GM23338 (cell line): ENCODE results near the gene LSM3. TPM values are rescaled to one million over a fixed set of nuclear protein-coding genes. Genes with fewer than 3 reads are reported as not detected.
A peak's percentile ranks its signal among the peaks of the same experiment; 100 is the strongest.

ENCODE experiments used
- ATAC-seq: fragments of 200-7000 bp; cut with Tn5 transposase; 3 replicates; pipeline ENCODE4 v1.9.1; 2020
- DNase-seq: peaks from one replicate; pipeline ENCODE4 v3.0.0-alpha.2; 2015; ENCODE audit warnings: low spot score
- H2AFZ ChIP-seq: fragments of 200-600 bp; sonication (generic); 2 replicates; pipeline ENCODE4 v1.8.0; 2016; ENCODE audit warnings: antibody characterized with exemption, mild to moderate bottlenecking, moderate library complexity
- H3F3A ChIP-seq: fragments of 200-600 bp; sonication (generic); replicated peaks from 2 replicates; pipeline ENCODE4 v1.8.0; 2017; ENCODE audit warnings: antibody characterized with exemption, mixed run types, low read depth
- H3K27ac ChIP-seq: fragments of 200-600 bp; sonication (generic); 2 replicates; pipeline ENCODE4 v1.6.1; 2016; ENCODE audit warnings: low read depth
- H3K27me3 ChIP-seq: fragments of 200-600 bp; sonication (generic); 2 replicates; pipeline ENCODE4 v1.8.0; 2016; ENCODE audit warnings: mild to moderate bottlenecking, mixed run types, moderate library complexity; ENCODE audit not compliant: insufficient read depth
- H3K36me3 ChIP-seq: fragments of 200-600 bp; sonication (generic); 2 replicates; pipeline ENCODE4 v1.8.0; 2016; ENCODE audit warnings: mild to moderate bottlenecking; ENCODE audit not compliant: insufficient read depth
- H3K4me1 ChIP-seq: fragments of 200-600 bp; sonication (generic); 2 replicates; pipeline ENCODE4 v1.8.0; 2016; ENCODE audit warnings: mild to moderate bottlenecking, moderate library complexity; ENCODE audit not compliant: insufficient read depth
- H3K4me2 ChIP-seq: fragments of 200-600 bp; sonication (generic); 2 replicates; pipeline ENCODE4 v1.7.1; 2017; ENCODE audit warnings: mixed run types
- H3K4me3 ChIP-seq: fragments of 200-600 bp; sonication (generic); 2 replicates; pipeline ENCODE4 v1.6.1; 2016; ENCODE audit warnings: mixed run types
- H3K79me2 ChIP-seq: fragments of 200-600 bp; sonication (generic); replicated peaks from 2 replicates; pipeline ENCODE4 v1.8.0; 2017; ENCODE audit warnings: mild to moderate bottlenecking; ENCODE audit not compliant: insufficient read depth
- H3K9me2 ChIP-seq: fragments of 200-600 bp; sonication (generic); 2 replicates; pipeline ENCODE4 v1.8.0; 2017; ENCODE audit not compliant: insufficient read depth
- H4K20me1 ChIP-seq: fragments of 200-600 bp; sonication (generic); replicated peaks from 2 replicates; pipeline ENCODE4 v1.8.0; 2017; ENCODE audit warnings: mild to moderate bottlenecking; ENCODE audit not compliant: insufficient read depth
- H3K27ac Mint-ChIP-seq: 2 replicates; pipeline ENCODE4 v1.8.0; 2020; ENCODE audit warnings: inconsistent platforms, mild to moderate bottlenecking, moderate library complexity, mixed read lengths
- H3K27me3 Mint-ChIP-seq: 3 replicates; pipeline ENCODE4 v1.8.0; 2022; ENCODE audit warnings: low read depth, mild to moderate bottlenecking, moderate library complexity, mixed read lengths, inconsistent platforms; ENCODE audit not compliant: insufficient read depth, poor library complexity
- H3K36me3 Mint-ChIP-seq: 3 replicates; pipeline ENCODE4 v1.8.0; 2021; ENCODE audit warnings: low read depth, mild to moderate bottlenecking, inconsistent platforms, moderate library complexity, mixed read lengths
- H3K4me1 Mint-ChIP-seq: 3 replicates; pipeline ENCODE4 v1.8.0; 2020; ENCODE audit warnings: mild to moderate bottlenecking, inconsistent platforms, mixed read lengths
- H3K4me3 Mint-ChIP-seq: 3 replicates; pipeline ENCODE4 v1.8.0; 2021; ENCODE audit warnings: moderate library complexity, mild to moderate bottlenecking, inconsistent platforms, mixed read lengths
- H3K9me3 Mint-ChIP-seq: 3 replicates; pipeline ENCODE4 v1.8.0; 2020; ENCODE audit warnings: moderate library complexity, mild to moderate bottlenecking, inconsistent platforms, mixed read lengths
- CREB1 ChIP-seq: fragments of 250-450 bp; sonication (Bioruptor Pico); IDR thresholded peaks from 2 replicates; pipeline ENCODE4 v1.5.0; 2020; ENCODE audit warnings: low read depth, mild to moderate bottlenecking, moderate library complexity
- CTCF ChIP-seq, 2 experiments: fragments of 200-600 bp in 1 of 2; sonication (generic) in 1 of 2; conservative IDR thresholded peaks; 2 replicates each; pipeline versions ENCODE4 v1.5.1 to v1.6.1; 2016 to 2017; ENCODE audit warnings: antibody characterized with exemption in 2 of 2, low read depth in 2 of 2, mild to moderate bottlenecking in 2 of 2, moderate library complexity in 1 of 2
- JUNB ChIP-seq: IDR thresholded peaks from one replicate; pipeline ENCODE4 v1.6.1; 2016; ENCODE audit warnings: antibody characterized with exemption; ENCODE audit not compliant: unreplicated experiment
- NANOG ChIP-seq: IDR thresholded peaks from 2 replicates; pipeline ENCODE4 v1.6.1; 2016; ENCODE audit warnings: antibody characterized with exemption, borderline replicate concordance
- STAT1 ChIP-seq: IDR thresholded peaks from one replicate; pipeline ENCODE4 v1.6.1; 2016; ENCODE audit warnings: antibody characterized with exemption; ENCODE audit not compliant: unreplicated experiment
- ZNF114 ChIP-seq: fragments of 250-450 bp; sonication (Bioruptor Pico); IDR thresholded peaks from 2 replicates; pipeline ENCODE4 v1.5.0; 2020; ENCODE audit warnings: mild to moderate bottlenecking, moderate library complexity
- polyA plus RNA-seq: library from polyadenylated mRNA; unstranded; fragments of >200 nt; fragmentation: Nextera tagmentation; extraction: Ambion mirVana; gene quantifications from 2 replicates; pipeline ENCODE4 v1.2.1, GENCODE V29; 2016
- total RNA-seq: library from RNA; depleted of rRNA; stranded (reverse); fragments of >200 nt; shearing (Covaris generic); gene quantifications from 2 replicates; pipeline ENCODE4 v1.2.3, GENCODE V29; 2014
- TF ChIP-seq, protein P1 (sequence below): IDR thresholded peaks from 2 replicates; pipeline ENCODE4 v1.6.1; 2016; ENCODE audit warnings: antibody characterized with exemption

Gene LSM3
- total and polyA plus RNA-seq, 2 experiments from 2014 or later, result 20.1 to 71.5 TPM

DNA sequence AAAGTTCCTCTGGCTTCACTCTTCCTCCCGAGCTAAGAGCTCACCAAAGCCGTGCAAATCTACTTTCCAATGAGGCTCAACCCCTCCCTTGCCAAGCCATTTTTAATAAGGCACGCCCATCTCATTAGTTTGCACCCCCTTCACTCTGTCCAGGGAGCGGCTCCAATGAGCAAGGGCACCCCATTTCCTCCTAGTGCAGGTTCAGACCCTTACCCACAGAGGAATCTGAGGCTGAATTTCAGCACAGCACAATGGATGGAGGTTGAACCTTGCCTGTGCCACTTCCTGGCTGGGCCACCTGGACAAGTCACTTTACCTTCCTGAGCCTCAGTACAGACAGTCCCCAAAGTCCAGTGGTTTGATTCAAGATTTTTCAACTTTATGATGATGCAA is 25.7 kb upstream of the LSM3 start:
- Mint-ChIP-seq H3K4me1 (peaks cover 9% of the 10 kb centered on the region), H3K27ac (no peak overlapping the region), H3K9me3 (no peaks in the 10 kb centered on the region), H3K27me3 (peaks cover 9% of the 10 kb centered on the region), H3K4me3 (no peak overlapping the region), H3K36me3 (peaks cover 45% of the 10 kb centered on the region)
- Histone ChIP-seq H3K79me2 (no peaks in the 10 kb centered on the region), H3K36me3 (peaks cover 3% of the 10 kb centered on the region), H3K27ac (no peak overlapping the region), H3K27me3 (no peaks in the 10 kb centered on the region), H3K9me2 (no peaks in the 10 kb centered on the region), H4K20me1 (peaks cover 8% of the 10 kb centered on the region), H3F3A (no peaks in the 10 kb centered on the region), H2AFZ (no peak overlapping the region), H3K4me3 (no peak overlapping the region), H3K4me1 (peaks cover 5% of the 10 kb centered on the region), H3K4me2 (no peak overlapping the region)
- DNase-seq, result no peak
- TF ChIP-seq CTCF (conservative IDR thresholded peaks at IDR 0.05; ENCODE audit: low read depth in 2 of 2), result 0 out of 4 replicates have a peak, but pooled peaks of 1 of the 2 experiments have one; percentile 0
- TF ChIP-seq STAT1, result no peak
- no peak for ATAC-seq

GRCh38 chr3:14153663-14154062 is 25.0 kb upstream of the LSM3 start:
- Histone ChIP-seq H3K9me2 (no peaks in the 10 kb centered on the region), H3K4me2 (no peak overlapping the region), H3K36me3 (peaks cover 3% of the 10 kb centered on the region), H3K27ac (no peak overlapping the region), H3K79me2 (no peaks in the 10 kb centered on the region), H3F3A (no peaks in the 10 kb centered on the region), H3K4me1 (no peaks in the 10 kb centered on the region), H3K27me3 (no peaks in the 10 kb centered on the region), H2AFZ (no peak overlapping the region), H3K4me3 (no peak overlapping the region), H4K20me1 (peaks cover 5% of the 10 kb centered on the region; the same call in 1 of the 2 replicates)
- DNase-seq (no peak), ATAC-seq (no peak)
- Mint-ChIP-seq H3K36me3 (peaks cover 47% of the 10 kb centered on the region), H3K4me1 (peaks cover 2% of the 10 kb centered on the region; the same call in 2 of the 3 replicates), H3K27me3 (peaks cover 9% of the 10 kb centered on the region), H3K27ac (no peak overlapping the region), H3K9me3 (no peaks in the 10 kb centered on the region), H3K4me3 (no peak overlapping the region)
- no peak for TF ChIP-seq CREB1 (CRISPR knock-in tag)
- no peak for TF ChIP-seq CTCF (conservative IDR thresholded peaks at IDR 0.05; ENCODE audit: low read depth in 2 of 2)
- no peak for TF ChIP-seq NANOG
- no peak for TF ChIP-seq JUNB
- no peak for TF ChIP-seq ZNF114 (CRISPR knock-in tag)

- Mint-ChIP-seq H3K9me3 (no peaks in the 10 kb centered on the region), H3K36me3 (peaks cover 53% of the 10 kb centered on the region), H3K27ac (no peak overlapping the region), H3K4me1 (no peaks in the 10 kb centered on the region), H3K4me3 (no peak overlapping the region), H3K27me3 (peaks cover 9% of the 10 kb centered on the region)
- H3K27me3 ChIP-seq, result no peaks in the 10 kb centered on the region
- DNase-seq (no peak), ATAC-seq (no peak)
- H3K79me2 ChIP-seq, result no peaks in the 10 kb centered on the region
- no peaks in the 10 kb centered on the region for H3K4me1 ChIP-seq
- no peak overlapping the region for H2AFZ ChIP-seq
- peaks cover 8% of the 10 kb centered on the region for H3K36me3 ChIP-seq
- no peak overlapping the region for H3K4me3 ChIP-seq
- no peak overlapping the region for H3K4me2 ChIP-seq
- no peak overlapping the region for H3K27ac ChIP-seq
- H3F3A ChIP-seq, result no peaks in the 10 kb centered on the region
- no peaks in the 10 kb centered on the region for H3K9me2 ChIP-seq
- peaks cover 5% of the 10 kb centered on the region; the same call in 1 of the 2 replicates for H4K20me1 ChIP-seq
- TF ChIP-seq, protein P1, sequence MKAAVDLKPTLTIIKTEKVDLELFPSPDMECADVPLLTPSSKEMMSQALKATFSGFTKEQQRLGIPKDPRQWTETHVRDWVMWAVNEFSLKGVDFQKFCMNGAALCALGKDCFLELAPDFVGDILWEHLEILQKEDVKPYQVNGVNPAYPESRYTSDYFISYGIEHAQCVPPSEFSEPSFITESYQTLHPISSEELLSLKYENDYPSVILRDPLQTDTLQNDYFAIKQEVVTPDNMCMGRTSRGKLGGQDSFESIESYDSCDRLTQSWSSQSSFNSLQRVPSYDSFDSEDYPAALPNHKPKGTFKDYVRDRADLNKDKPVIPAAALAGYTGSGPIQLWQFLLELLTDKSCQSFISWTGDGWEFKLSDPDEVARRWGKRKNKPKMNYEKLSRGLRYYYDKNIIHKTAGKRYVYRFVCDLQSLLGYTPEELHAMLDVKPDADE, result no peak
These were observed 24.3 kb upstream of the LSM3 start for GRCh38 chr3:14154276-14154675.
